ENCODE data around the gene PLCB3. TPM values are rescaled to one million over a fixed set of nuclear protein-coding genes. Genes with fewer than 3 reads are reported as not detected.
A peak's percentile ranks its signal among the peaks of the same experiment; 100 is the strongest.

PLCB3 gene
- total RNA-seq, 1 experiment from 2014 or later = 80.2 TPM

GRCh38 chr11:64290352-64291261 is 39.3 kb downstream of the PLCB3 start:
- Histone ChIP-seq H3K9me3 (ENCODE audit: control insufficient read depth, low read depth, low read length) (no peaks in the 10 kb centered on the region), H3K4me2 (ENCODE audit: insufficient read depth, insufficient read length, low read length) (peak overlapping the region; percentile 58), H3K4ac (ENCODE audit: low read depth, low read length) (no peak overlapping the region), H4K20me1 (ENCODE audit: control insufficient read depth, insufficient read depth, insufficient read length) (no peaks in the 10 kb centered on the region), H2BK12ac (ENCODE audit: insufficient read length, low read depth, low read length) (no peak overlapping the region), H2BK15ac (ENCODE audit: low read depth, low read length) (no peak overlapping the region), H2BK120ac (ENCODE audit: low read depth, low read length, poor library complexity, severe bottlenecking) (no peak overlapping the region), H4K91ac (ENCODE audit: insufficient read length, low read depth, low read length) (no peak overlapping the region), H3K23me2 (ENCODE audit: insufficient read length, low read depth, low read length, poor library complexity, severe bottlenecking) (peaks cover 6% of the 10 kb centered on the region), H3K56ac (ENCODE audit: insufficient read length, low read depth, low read length) (no peak overlapping the region), H2BK5ac (ENCODE audit: insufficient read length, low read length) (no peak overlapping the region), H4K5ac (ENCODE audit: insufficient read length, low read depth, low read length) (no peak overlapping the region), H3K27ac (ENCODE audit: insufficient read length, low read depth, low read length) (no peak overlapping the region), H3K14ac (ENCODE audit: insufficient read depth, low read length) (no peak overlapping the region), H3K23ac (ENCODE audit: insufficient read length, low read depth, low read length) (no peak overlapping the region), H2AFZ (ENCODE audit: low read length) (no peak overlapping the region), H3K79me1 (ENCODE audit: insufficient read depth, low read depth, low read length, poor library complexity, severe bottlenecking) (no peaks in the 10 kb centered on the region), H3K79me2 (ENCODE audit: insufficient read depth, low read length) (no peaks in the 10 kb centered on the region), H2AK5ac (ENCODE audit: insufficient read length, low read length) (no peak overlapping the region), H4K8ac (replicated peaks; ENCODE audit: insufficient read length, low read depth, low read length) (no peak overlapping the region), H3T11ph (ENCODE audit: low read length) (no peak overlapping the region), H3K27me3 (ENCODE audit: insufficient read depth, low read length) (peaks cover 50% of the 10 kb centered on the region), H3K4me1 (ENCODE audit: insufficient read depth, low read length) (no peaks in the 10 kb centered on the region), H2BK20ac (ENCODE audit: low read depth, low read length, poor library complexity, severe bottlenecking) (no peak overlapping the region), H3K9ac (ENCODE audit: extremely low read depth, insufficient read length, low read length) (no peak overlapping the region), H3K18ac (ENCODE audit: insufficient read length, low read depth, low read length) (no peak overlapping the region)
- no peak overlapping the region for H3K27ac Mint-ChIP-seq
- peaks cover 12 to 13% of the 10 kb centered on the region in 2 experiments for H3K4me1 Mint-ChIP-seq
- no CpG with 5 or more reads among the region's 10 CpGs for WGBS (ENCODE audit: extremely low coverage, insufficient read length, low lambda C conversion rate)
- no peak for DNase-seq
- peak overlapping the region; percentile 36 to 78 for H3K4me3 Mint-ChIP-seq
- TF ChIP-seq CTCF (conservative IDR thresholded peaks at IDR 0.05) = no peak
- no peaks in the 10 kb centered on the region; a peak in 2 of 5 replicates for H3K9me3 Mint-ChIP-seq
- H3K27me3 Mint-ChIP-seq (ENCODE audit: low read depth) = peaks cover 68% of the 10 kb centered on the region
- peaks cover 0 to 2% (median 0%) of the 10 kb centered on the region in 3 experiments; a peak in 3 of 7 replicates for H3K36me3 Mint-ChIP-seq (ENCODE audit: insufficient read depth in 1 of 3, low read depth in 3 of 3)

Data from H9 (cell line).